Activated T-helper 2 cell treated with anti-CD3 and anti-CD28 coated beads, Interferon-gamma antibody, Interleukin-2, Interleukin-4, amounts not matched to agents 10 μg/mL and 5 μg/mL and 100 μg/mL, durations not matched to agents 14 hours and 24 hours and 36 hours (primary cell): Measurements from ENCODE around the gene ZNF440. TPM values are rescaled to one million over a fixed set of nuclear protein-coding genes. Genes with fewer than 3 reads are reported as not detected.
A peak's percentile ranks its signal among the peaks of the same experiment; 100 is the strongest.
"Not testable (repeated sequence)": the region's sequence is repeated elsewhere in the genome, so short reads cannot be mapped to it uniquely, and the experiment has no call there.

ENCODE experiments used
- DNase-seq: peaks from one replicate; pipeline ENCODE4 v3.0.0; 2021; ENCODE audit warnings: low spot score
- H3K27ac Mint-ChIP-seq: one replicate; pipeline ENCODE4 v1.8.0; 2021; ENCODE audit warnings: mixed read lengths
- H3K27me3 Mint-ChIP-seq: one replicate; pipeline ENCODE4 v1.8.0; 2021; ENCODE audit warnings: low read depth, mixed read lengths
- H3K36me3 Mint-ChIP-seq: one replicate; pipeline ENCODE4 v1.8.0; 2021; ENCODE audit warnings: low read depth, mixed read lengths
- H3K4me1 Mint-ChIP-seq: one replicate; pipeline ENCODE4 v1.8.0; 2021; ENCODE audit warnings: low read depth, mixed read lengths
- H3K4me3 Mint-ChIP-seq: one replicate; pipeline ENCODE4 v1.8.0; 2021; ENCODE audit warnings: low read depth, mild to moderate bottlenecking, moderate library complexity, mixed read lengths
- H3K9me3 Mint-ChIP-seq: one replicate; pipeline ENCODE4 v1.8.0; 2021; ENCODE audit warnings: mixed read lengths
- intact Hi-C: fragments of 100-400 bp; cut with micrococcal nuclease; formaldehyde crosslinking; loops from one replicate; pipeline ENCODE4 v1.15.1; 2023
- total RNA-seq: library from RNA; stranded (reverse); gene quantifications from 2 replicates; pipeline ENCODE4 v1.2.3, GENCODE V29; 2022

Gene ZNF440
- total RNA-seq, 1 donor from 2014 or later = 11.0 TPM

GRCh38 chr19:11879687-11880266, 65.7 kb downstream of the ZNF440 start:
- intact Hi-C loops = loop anchor here (2.0 kb wide), 3 partner anchors 45 to 261 kb away; partner anchors contain the start of genes ZNF20 and ZNF700
- H3K9me3 Mint-ChIP-seq = peaks cover 10% of the 10 kb centered on the region
- DNase-seq, H3K4me3 Mint-ChIP-seq, H3K36me3 Mint-ChIP-seq, H3K27ac Mint-ChIP-seq, H3K27me3 Mint-ChIP-seq, H3K4me1 Mint-ChIP-seq: not testable (repeated sequence)

DNA sequence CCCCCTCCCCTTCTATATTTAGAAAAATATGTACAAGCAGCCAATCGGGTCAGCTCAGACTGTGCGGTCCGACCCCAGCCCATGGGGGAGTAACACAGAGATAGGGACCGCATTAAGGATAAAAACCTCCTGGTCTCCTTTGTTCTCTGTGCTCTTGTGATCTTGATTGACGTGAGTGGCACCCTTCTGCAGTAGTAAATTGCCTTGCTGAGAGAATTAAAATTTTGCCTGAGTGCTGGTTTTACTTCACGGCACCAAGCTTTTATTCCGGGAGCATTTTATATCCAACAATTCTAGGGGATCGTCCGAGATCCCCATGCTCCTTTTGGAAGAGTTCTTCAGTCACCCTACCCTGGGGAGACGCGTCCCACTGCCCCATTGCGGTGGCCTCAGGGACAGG, 66.5 kb downstream of the ZNF440 start:
- H3K27me3 Mint-ChIP-seq = peaks cover 3% of the 10 kb centered on the region
- peaks cover 1% of the 10 kb centered on the region for H3K4me1 Mint-ChIP-seq
- no peak for DNase-seq
- no peak overlapping the region for H3K4me3 Mint-ChIP-seq
- no peaks in the 10 kb centered on the region for H3K36me3 Mint-ChIP-seq
- no peak overlapping the region for H3K27ac Mint-ChIP-seq
- peaks cover 10% of the 10 kb centered on the region for H3K9me3 Mint-ChIP-seq
- intact Hi-C loops = loop anchor here (2.0 kb wide), 3 partner anchors 44 to 260 kb away; partner anchors contain the start of genes ZNF20 and ZNF700

DNA sequence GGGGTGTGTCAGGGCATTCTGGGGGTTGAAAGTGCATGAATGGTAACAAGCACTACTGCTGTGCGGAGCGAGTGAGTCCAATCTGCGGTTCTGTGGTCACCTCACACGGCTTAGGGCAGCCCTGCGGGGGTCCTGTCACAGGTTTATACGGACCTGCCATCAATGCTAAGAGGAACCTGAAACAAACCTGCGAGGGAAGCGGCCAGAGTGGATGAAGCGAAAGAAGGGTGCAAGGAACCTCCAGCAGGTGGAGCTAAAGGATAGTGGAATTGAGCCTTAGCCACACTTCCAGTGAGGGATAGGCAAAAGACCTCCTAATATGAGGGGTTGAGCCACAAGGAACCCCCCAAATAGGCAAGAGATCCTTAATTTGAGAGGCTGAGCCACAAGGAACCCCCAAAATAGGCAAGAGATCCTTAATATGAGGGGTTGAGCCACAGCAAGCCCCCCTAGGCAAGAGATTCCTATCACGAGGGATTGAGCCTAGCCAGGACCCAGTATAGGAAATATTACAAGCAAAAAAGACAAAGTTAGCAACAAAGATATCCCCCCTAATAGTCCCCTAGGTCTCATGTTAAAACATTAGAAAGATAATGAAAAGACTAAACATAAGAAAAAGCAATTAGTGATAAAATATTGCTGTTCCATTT, 67.2 kb downstream of the ZNF440 start:
- peaks cover 1% of the 10 kb centered on the region for H3K4me1 Mint-ChIP-seq
- peaks cover 12% of the 10 kb centered on the region for H3K9me3 Mint-ChIP-seq
- H3K36me3 Mint-ChIP-seq = no peaks in the 10 kb centered on the region
- intact Hi-C loops = loop anchor here (2.0 kb wide), 3 partner anchors 44 to 260 kb away; partner anchors contain the start of genes ZNF20 and ZNF700
- H3K4me3 Mint-ChIP-seq = no peak overlapping the region
- no peak overlapping the region for H3K27ac Mint-ChIP-seq
- H3K27me3 Mint-ChIP-seq = peaks cover 3% of the 10 kb centered on the region
- DNase-seq = peak; percentile 48

GRCh38 chr19:11882606-11883005, 68.5 kb downstream of the ZNF440 start:
- peaks cover 3% of the 10 kb centered on the region for H3K27me3 Mint-ChIP-seq
- intact Hi-C loops = no loop called here
- H3K36me3 Mint-ChIP-seq = no peaks in the 10 kb centered on the region
- peaks cover 11% of the 10 kb centered on the region for H3K9me3 Mint-ChIP-seq
- DNase-seq = no peak
- H3K27ac Mint-ChIP-seq = no peak overlapping the region
- no peak overlapping the region for H3K4me3 Mint-ChIP-seq
- H3K4me1 Mint-ChIP-seq = peaks cover 5% of the 10 kb centered on the region

Other genes starting within 250 kb of the ZNF440 start
- 25.4 and 27.0 TPM in 2 replicates for gene ACP5, start 236.6 kb upstream of the ZNF440 start, total RNA-seq
- gene ZNF627, start 216.8 kb upstream of the ZNF440 start, total RNA-seq = 8.3 and 10.9 TPM in 2 replicates
- gene ZNF823, start 75.3 kb upstream of the ZNF440 start, total RNA-seq = 3.6 TPM in 2 replicates
- 4.2 and 4.9 TPM in 2 replicates for gene ZNF441, start 47.3 kb upstream of the ZNF440 start, total RNA-seq
- 0.67 and 0.82 TPM in 2 replicates for gene ZNF491, start 15.8 kb upstream of the ZNF440 start, total RNA-seq
- 4.3 and 5.1 TPM in 2 replicates for gene ZNF439, start 34.5 kb downstream of the ZNF440 start, total RNA-seq
- 1.1 and 1.6 TPM in 2 replicates for gene ZNF69, start 73.5 kb downstream of the ZNF440 start, total RNA-seq
- 14.5 and 14.6 TPM in 2 replicates for gene ZNF700, start 110.8 kb downstream of the ZNF440 start, total RNA-seq
- gene ZNF763, start 150.8 kb downstream of the ZNF440 start, total RNA-seq = 0.43 and 0.74 TPM in 2 replicates
- gene ZNF433, start 221.4 kb downstream of the ZNF440 start, total RNA-seq = 0.55 TPM in 2 replicates
- 0.98 and 1.3 TPM in 2 replicates for gene ZNF878, start 238.7 kb downstream of the ZNF440 start, total RNA-seq